Astrocyte (in vitro differentiated cells and primary cell): ENCODE results near the gene CAMK2B. TPM values are rescaled to one million over a fixed set of nuclear protein-coding genes. Genes with fewer than 3 reads are reported as not detected.

Experiments
- DNase-seq: peaks from one replicate; pipeline ENCODE4 v3.0.0-alpha.2; 2010; ENCODE audit warnings: low read depth
- FAIRE-seq: peaks from 2 replicates; lab custom pipeline; 2011; peaks lifted over from hg19 to GRCh38; lab: Jason Lieb, UNC
- H2AFZ ChIP-seq: 2 replicates; pipeline ENCODE4 v1.6.0; 2012; ENCODE audit warnings: low read depth, low read length, inconsistent platforms
- H3K27ac ChIP-seq: 2 replicates; pipeline ENCODE4 v1.5.1; 2011; ENCODE audit warnings: low read depth, low read length, inconsistent platforms
- H3K27me3 ChIP-seq: 2 replicates; pipeline ENCODE4 v1.6.0; 2011; ENCODE audit warnings: low read length, inconsistent platforms; ENCODE audit not compliant: insufficient read depth
- H3K36me3 ChIP-seq: 2 replicates; pipeline ENCODE4 v1.5.1; 2011; ENCODE audit warnings: low read length, inconsistent platforms; ENCODE audit not compliant: insufficient read depth
- H3K4me1 ChIP-seq: 2 replicates; pipeline ENCODE4 v1.5.1; 2011; ENCODE audit warnings: low read length, inconsistent platforms; ENCODE audit not compliant: insufficient read depth
- H3K4me2 ChIP-seq: 2 replicates; pipeline ENCODE4 v1.6.0; 2012; ENCODE audit warnings: low read length, inconsistent platforms
- H3K4me3 ChIP-seq: 2 replicates; pipeline ENCODE4 v1.5.1; 2011; ENCODE audit warnings: low read depth, mild to moderate bottlenecking, low read length, inconsistent platforms; ENCODE audit not compliant: insufficient read depth
- H3K79me2 ChIP-seq: 2 replicates; pipeline ENCODE4 v1.6.0; 2012; ENCODE audit warnings: mild to moderate bottlenecking, low read length, inconsistent platforms; ENCODE audit not compliant: insufficient read depth
- H3K9ac ChIP-seq: 2 replicates; pipeline ENCODE4 v1.6.0; 2012; ENCODE audit warnings: mild to moderate bottlenecking, low read length, inconsistent platforms
- H3K9me3 ChIP-seq: 2 replicates; pipeline ENCODE4 v1.5.1; 2012; ENCODE audit warnings: low read depth, mild to moderate bottlenecking, low read length, inconsistent platforms; ENCODE audit not compliant: insufficient read depth
- H4K20me1 ChIP-seq: 2 replicates; pipeline ENCODE4 v1.6.0; 2012; ENCODE audit warnings: low read length, inconsistent platforms; ENCODE audit not compliant: insufficient read depth
- H3K27ac Mint-ChIP-seq: one replicate; pipeline ENCODE4 v1.8.0; 2021; ENCODE audit warnings: mild to moderate bottlenecking, mixed read lengths; ENCODE audit not compliant: unreplicated experiment
- H3K27me3 Mint-ChIP-seq: one replicate; pipeline ENCODE4 v1.8.0; 2021; ENCODE audit warnings: low read depth, mixed read lengths; ENCODE audit not compliant: unreplicated experiment
- H3K36me3 Mint-ChIP-seq: one replicate; pipeline ENCODE4 v1.8.0; 2021; ENCODE audit warnings: low read depth, mixed read lengths; ENCODE audit not compliant: unreplicated experiment
- H3K4me1 Mint-ChIP-seq: one replicate; pipeline ENCODE4 v1.8.0; 2021; ENCODE audit warnings: low read depth, mixed read lengths; ENCODE audit not compliant: unreplicated experiment
- H3K4me3 Mint-ChIP-seq: one replicate; pipeline ENCODE4 v1.8.0; 2021; ENCODE audit warnings: mild to moderate bottlenecking, moderate library complexity, mixed read lengths; ENCODE audit not compliant: unreplicated experiment
- H3K9me3 Mint-ChIP-seq: one replicate; pipeline ENCODE4 v1.8.0; 2021; ENCODE audit warnings: mild to moderate bottlenecking, mixed read lengths; ENCODE audit not compliant: unreplicated experiment
- EZH2 ChIP-seq: IDR thresholded peaks from 2 replicates; pipeline ENCODE4 v1.6.1; 2012; ENCODE audit warnings: mild to moderate bottlenecking, low read length, inconsistent platforms; ENCODE audit not compliant: insufficient read depth
- total RNA-seq: library from RNA; stranded (reverse); gene quantifications from 2 replicates; pipeline ENCODE4 v1.2.1, GENCODE V29; 2021
- TF ChIP-seq, protein P1 (sequence below): IDR thresholded peaks from 2 replicates; pipeline ENCODE4 v1.5.1; 2011; ENCODE audit warnings: low read depth, mild to moderate bottlenecking, inconsistent platforms, low read length, moderate library complexity; ENCODE audit not compliant: insufficient read depth

CAMK2B gene
- total RNA-seq, 1 donor from 2014 or later = 0.18 TPM

GRCh38 chr7:44191171-44191570 is 134.2 kb downstream of the CAMK2B start:
- Histone ChIP-seq H3K27ac (no peak overlapping the region), H3K9ac (no peak overlapping the region), H3K79me2 (no peaks in the 10 kb centered on the region), H3K4me1 (peaks cover 4% of the 10 kb centered on the region), H3K4me3 (no peak overlapping the region), H3K36me3 (no peaks in the 10 kb centered on the region), H3K4me2 (no peak overlapping the region), H4K20me1 (no peaks in the 10 kb centered on the region), H2AFZ (no peak overlapping the region), H3K9me3 (no peaks in the 10 kb centered on the region), H3K27me3 (no peaks in the 10 kb centered on the region)
- TF ChIP-seq EZH2 = no peak
- TF ChIP-seq, protein P1, sequence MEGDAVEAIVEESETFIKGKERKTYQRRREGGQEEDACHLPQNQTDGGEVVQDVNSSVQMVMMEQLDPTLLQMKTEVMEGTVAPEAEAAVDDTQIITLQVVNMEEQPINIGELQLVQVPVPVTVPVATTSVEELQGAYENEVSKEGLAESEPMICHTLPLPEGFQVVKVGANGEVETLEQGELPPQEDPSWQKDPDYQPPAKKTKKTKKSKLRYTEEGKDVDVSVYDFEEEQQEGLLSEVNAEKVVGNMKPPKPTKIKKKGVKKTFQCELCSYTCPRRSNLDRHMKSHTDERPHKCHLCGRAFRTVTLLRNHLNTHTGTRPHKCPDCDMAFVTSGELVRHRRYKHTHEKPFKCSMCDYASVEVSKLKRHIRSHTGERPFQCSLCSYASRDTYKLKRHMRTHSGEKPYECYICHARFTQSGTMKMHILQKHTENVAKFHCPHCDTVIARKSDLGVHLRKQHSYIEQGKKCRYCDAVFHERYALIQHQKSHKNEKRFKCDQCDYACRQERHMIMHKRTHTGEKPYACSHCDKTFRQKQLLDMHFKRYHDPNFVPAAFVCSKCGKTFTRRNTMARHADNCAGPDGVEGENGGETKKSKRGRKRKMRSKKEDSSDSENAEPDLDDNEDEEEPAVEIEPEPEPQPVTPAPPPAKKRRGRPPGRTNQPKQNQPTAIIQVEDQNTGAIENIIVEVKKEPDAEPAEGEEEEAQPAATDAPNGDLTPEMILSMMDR = no peak
- Mint-ChIP-seq H3K4me1 (peaks cover 4% of the 10 kb centered on the region), H3K27ac (no peak overlapping the region), H3K36me3 (no peaks in the 10 kb centered on the region), H3K4me3 (no peak overlapping the region), H3K9me3 (peaks cover 3% of the 10 kb centered on the region), H3K27me3 (peaks cover 12% of the 10 kb centered on the region)
- FAIRE-seq (no peak), DNase-seq (no peak)

DNA sequence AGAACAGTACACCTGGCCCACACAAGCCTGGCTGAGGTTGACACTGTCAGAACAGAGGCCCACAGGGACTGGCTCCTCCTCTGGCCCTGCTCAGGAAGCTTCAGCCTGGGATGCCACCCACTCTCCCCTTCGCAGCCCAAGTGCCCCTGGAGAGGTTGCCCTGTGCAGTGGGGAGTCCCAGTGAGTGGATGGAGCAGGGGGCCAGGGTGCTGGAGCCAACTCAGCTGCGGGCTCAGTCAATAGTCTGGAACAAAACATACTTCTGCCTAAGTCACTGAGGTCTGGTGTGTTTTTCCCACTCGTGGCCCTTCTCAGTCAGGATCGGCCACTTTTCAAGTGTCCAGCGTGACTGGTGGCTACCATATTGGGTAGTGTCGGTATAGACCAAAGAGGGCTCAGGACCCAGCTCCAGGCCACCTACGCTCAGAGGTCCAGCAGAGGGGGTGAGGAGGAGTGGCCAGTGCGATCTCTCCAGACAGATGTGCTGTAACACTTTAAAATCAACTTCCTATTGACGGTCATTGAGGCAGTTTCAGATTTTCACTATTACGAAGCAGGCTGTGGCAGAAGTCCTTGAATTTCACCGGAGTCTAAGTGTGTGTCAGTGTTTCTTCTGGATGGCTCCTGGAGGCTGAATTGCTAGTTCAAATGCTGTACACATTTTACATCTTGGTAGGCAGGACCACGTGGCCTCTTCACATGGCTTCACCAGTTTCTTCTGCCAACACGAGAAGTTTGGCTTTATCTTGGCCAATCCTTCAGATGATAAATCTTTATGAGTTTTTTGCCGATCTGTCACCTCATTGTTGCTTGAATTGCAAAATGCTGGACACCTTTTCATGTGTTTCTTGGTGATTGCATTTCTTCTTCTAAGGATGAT is 135.2 kb downstream of the CAMK2B start:
- no peak overlapping the region for H3K4me2 ChIP-seq
- H3K4me3 ChIP-seq = no peak overlapping the region
- FAIRE-seq (no peak), DNase-seq (no peak)
- Mint-ChIP-seq H3K27ac (no peak overlapping the region), H3K27me3 (peaks cover 12% of the 10 kb centered on the region), H3K36me3 (no peaks in the 10 kb centered on the region), H3K9me3 (peaks cover 3% of the 10 kb centered on the region), H3K4me3 (no peak overlapping the region), H3K4me1 (peaks cover 4% of the 10 kb centered on the region)
- no peak for TF ChIP-seq EZH2
- TF ChIP-seq, protein P1 = no peak
- no peak overlapping the region for H3K9ac ChIP-seq
- no peaks in the 10 kb centered on the region for H3K36me3 ChIP-seq
- H3K9me3 ChIP-seq = no peaks in the 10 kb centered on the region
- H3K27me3 ChIP-seq = no peaks in the 10 kb centered on the region
- peaks cover 2% of the 10 kb centered on the region for H3K4me1 ChIP-seq
- no peaks in the 10 kb centered on the region for H4K20me1 ChIP-seq
- H2AFZ ChIP-seq = peak overlapping the region; percentile 5
- no peaks in the 10 kb centered on the region for H3K79me2 ChIP-seq
- H3K27ac ChIP-seq = no peak overlapping the region
